DOHH2 (cell line): ENCODE measurements around the gene MAP3K7CL.

Source experiments
- CTCF ChIP-seq: fragments of 200-600 bp; sonication (generic); IDR thresholded peaks from one replicate; pipeline ENCODE4 v1.5.1; 2014; ENCODE audit warnings: antibody characterized with exemption, mild to moderate bottlenecking, low read depth, low read length; ENCODE audit not compliant: poor library complexity, severe bottlenecking
- EZH2phosphoT487 ChIP-seq: fragments of 200-600 bp; sonication (generic); IDR thresholded peaks from 2 replicates; pipeline ENCODE4 v1.6.1; 2017; ENCODE audit warnings: borderline replicate concordance, mild to moderate bottlenecking, antibody characterized with exemption, low read length, moderate library complexity, mixed read lengths

DNA sequence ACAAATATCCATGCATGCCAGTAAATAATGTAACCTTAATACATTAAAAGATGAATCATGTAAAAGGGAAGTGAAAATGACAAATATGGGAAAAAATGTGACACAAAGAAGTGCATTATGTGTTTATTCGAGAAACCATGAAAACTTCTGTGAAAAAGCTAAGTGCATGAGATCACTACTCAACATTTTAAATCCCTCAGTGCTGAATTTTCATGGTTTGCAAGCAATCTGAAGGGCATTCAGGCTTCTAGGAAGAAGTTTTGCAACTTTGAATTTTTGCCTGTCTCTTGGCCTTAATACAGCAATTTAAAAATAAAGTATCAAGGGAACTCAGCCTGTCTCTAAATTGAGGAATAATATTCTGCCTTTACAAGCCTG is 78.2 kb downstream of the MAP3K7CL start:
- no peak for TF ChIP-seq CTCF
- TF ChIP-seq EZH2phosphoT487 = no peak
